ENCODE data around the gene FBXW5.

Gene FBXW5

DNA sequence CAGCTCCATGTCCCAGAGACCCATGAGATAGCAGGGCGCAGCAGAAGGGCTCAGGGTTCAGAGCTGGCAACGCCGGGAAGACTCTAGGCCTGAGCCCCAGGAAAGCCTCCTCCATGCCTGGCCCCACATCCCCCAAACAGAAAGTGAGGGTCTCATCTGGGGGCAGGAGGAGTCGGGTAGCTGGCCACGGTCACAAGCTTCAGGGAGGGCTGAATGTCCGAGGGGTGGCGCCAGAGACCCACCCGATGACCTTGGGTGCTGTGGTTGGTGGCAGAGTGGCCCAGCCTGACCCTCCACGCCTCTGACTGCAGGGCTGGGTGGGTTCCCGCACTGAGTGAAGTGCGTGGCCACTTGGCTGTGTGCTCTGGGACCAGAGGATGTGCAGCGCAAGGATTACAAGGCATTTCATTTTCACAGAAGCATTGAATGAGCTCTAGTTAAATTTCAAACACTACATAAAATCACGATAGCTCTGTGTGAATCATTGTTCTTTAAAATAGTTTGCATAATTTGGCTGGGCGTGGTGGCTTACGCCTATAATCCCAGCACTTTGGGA, 3.5 kb upstream of the FBXW5 start:
- DNase-seq (ENCODE audit: low read depth), result peak; percentile 26

DNA sequence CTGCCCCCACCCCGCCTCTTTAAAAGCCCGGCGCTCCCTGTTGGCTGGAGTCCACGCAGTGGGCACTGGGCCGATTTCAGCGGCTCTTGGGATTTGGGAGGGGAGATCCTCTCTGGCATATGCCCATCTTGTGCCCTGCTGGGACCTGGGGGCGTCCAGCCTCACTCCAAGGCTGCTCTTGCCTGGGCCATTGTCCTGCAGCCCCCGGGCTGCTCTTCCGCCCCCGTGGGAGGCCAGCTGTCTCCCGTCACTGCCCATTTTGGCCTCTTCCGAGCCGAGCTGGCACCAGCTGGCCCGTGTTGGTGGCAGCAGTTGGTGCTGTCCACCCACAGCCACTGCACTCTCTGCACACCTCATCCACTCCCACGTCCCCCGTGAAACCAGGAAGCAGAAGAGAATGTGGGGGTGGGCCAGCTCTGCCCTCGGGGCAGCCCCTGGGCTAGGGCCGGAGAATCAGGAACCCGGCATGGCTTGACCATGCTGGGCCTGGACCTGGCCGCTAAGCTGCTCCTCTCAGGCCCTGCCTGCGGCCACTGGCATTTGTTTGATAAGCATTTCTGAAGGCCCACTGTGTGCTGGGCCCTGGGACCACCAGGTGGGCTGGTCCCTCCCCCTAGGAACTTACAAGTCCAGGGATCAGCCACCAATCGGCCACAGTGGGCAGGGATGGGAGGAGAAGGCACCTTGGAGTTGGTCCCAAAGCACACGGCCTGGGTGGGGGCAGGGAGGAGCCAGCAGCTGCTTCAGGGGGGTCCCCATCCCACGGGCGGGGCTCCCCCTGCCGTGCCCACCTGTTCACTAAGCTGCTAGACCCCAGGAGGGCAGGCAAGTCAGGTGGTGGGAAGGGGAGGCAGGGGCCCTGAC, 2.7 kb upstream of the FBXW5 start:
- no peak for DNase-seq (ENCODE audit: low read depth)

DNA sequence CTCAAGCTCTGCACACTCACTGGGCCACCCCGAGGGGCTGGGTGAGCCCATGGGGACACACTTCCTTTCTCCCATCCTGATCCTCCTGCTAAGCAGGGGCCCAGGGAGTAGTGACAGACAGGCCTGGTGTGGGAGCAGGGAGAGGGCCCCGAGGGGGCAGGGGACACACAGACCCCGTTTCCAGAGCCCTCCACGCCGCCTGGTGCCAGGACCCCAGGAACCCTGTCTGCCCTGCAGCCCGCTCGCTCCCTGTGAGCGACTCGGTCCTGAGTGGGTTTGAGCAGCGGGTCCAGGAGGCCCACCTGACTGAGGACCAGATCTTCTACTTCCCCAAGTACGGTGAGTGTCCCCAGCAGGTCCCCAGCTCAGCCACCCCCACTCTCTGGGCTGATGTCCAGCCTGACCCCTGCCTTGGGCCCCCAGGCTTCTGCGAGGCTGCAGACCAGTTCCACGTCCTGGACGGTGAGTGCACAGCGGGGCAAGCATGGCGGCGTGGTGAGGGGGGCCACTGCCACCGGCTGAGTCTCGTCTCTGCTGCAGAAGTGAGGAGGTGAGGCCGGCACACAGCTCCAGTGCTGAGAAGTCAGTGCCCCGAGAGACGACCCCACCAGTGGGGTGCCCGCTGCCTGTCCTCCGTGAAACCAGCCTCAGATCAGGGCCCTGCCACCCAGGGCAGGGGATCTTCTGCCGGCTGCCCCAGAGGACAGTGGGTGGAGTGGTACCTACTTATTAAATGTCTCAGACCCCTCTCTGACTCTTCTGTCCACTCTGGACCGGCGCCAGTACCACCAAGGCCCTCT, 1.9 kb upstream of the FBXW5 start:
- no peak for DNase-seq (ENCODE audit: low read depth)

DNA sequence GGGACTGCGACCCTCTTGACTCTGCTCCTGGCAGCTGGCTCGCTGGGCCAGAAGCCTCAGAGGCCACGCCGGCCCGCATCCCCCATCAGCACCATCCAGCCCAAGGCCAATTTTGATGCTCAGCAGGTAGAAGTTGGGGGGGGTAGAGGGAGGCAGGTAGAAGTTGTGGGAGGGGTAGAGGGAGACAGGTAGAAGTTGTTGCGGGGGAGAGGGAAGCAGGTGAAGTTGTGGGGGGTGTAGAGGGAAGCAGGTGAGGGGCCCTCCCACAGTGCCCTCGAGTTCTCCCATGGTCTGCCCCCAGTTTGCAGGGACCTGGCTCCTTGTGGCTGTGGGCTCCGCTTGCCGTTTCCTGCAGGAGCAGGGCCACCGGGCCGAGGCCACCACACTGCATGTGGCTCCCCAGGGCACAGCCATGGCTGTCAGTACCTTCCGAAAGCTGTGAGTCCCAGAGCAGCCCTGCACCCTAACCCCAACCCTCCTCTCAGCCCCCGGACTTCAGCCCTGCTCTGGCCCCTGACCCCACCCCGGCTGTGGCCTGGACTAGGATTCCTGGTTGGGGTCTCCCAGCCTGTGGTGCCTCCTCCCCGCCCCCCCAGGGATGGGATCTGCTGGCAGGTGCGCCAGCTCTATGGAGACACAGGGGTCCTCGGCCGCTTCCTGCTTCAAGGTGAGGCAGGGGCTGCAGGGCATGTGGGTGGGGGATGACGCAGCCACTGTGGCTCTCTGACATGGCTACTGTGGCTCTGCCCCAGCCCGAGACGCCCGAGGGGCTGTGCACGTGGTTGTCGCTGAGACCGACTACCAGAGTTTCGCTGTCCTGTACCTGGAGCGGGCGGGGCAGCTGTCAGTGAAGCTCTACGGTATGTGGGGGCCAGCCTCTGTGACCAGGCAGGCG, 1.0 kb upstream of the FBXW5 start:
- no peak for DNase-seq (ENCODE audit: low read depth)

DNA sequence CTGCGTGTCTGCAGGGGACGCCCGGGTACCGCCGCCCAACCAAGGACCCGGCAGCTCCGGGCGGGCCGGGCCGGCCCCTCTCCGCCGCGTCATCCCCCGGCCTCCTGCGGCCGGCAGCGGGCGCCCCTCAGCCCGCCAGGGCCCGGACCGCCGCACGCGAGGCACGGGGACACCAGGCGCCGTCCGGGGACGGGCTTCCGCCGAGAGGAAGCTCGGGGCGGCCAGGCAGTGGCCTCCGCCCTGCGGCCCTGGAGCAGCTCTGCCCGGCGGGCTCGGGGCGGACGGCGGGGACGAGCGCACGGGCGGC, 373 bp downstream of the FBXW5 start:
- peak; percentile 50 for DNase-seq (ENCODE audit: low read depth)

DNA sequence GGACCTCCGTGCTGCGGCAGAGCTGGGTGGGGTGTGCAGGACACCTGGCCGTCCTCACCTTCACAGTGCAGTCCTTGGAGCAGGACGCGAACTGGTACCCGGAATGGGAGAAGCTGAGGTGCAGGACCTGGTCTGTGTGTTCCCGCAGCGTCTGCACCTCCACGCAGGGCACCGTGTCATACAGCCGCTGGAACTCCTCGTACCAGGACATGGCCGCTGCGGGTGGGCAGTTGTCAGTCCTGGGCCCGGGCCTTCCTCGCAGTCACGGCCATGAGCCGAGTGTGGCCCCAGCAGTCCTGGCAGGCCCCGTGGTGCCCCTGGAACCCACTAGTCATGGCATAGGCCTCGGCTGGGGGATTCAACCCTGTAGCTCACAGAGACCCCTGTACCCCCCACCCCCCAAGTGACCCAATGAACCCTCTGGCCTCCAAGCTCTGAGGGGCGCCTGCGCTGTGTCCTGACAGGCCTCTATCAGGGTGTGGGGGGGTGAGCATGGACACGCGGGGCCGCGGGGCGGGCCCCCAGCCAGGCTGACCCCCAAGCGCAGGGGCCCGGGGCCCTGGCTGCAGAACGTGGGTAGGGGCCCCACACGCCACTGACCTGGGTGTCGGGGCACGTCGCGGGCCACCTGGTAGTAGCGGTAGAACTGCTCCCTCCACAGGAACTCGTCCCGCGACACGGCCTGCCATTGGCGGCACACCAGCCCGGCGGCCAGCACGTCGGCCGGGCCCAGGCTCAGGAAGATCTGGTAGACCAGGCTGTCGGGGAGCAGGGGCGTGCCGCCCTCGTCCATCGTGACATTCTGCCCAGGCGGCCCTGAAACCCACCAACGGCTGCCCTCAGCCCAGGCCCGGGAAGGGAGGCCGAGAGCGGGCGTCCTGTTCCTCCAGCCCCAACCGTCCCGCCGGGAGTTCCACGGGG, 987 bp downstream of the FBXW5 start:
- peak; percentile 54 for DNase-seq (ENCODE audit: low read depth)

DNA sequence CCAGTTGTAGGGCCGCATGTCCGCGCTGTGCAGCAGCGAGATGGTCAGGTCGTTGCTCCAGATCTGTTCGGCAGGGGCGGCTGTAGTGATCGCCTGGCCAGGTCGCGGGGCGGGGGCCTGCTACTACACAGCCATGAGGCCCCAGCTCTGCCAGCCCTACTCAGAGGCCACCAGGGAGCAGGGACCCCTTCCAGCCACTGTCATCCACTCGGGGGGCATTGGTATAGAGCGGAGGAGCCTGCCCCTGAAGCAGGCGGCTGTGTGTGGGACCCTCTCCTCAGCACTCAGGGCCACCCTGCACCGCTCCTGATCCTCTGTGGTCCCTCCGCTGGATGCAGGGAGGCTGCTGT, 1.7 kb downstream of the FBXW5 start:
- no peak for DNase-seq (ENCODE audit: low read depth)

DNA sequence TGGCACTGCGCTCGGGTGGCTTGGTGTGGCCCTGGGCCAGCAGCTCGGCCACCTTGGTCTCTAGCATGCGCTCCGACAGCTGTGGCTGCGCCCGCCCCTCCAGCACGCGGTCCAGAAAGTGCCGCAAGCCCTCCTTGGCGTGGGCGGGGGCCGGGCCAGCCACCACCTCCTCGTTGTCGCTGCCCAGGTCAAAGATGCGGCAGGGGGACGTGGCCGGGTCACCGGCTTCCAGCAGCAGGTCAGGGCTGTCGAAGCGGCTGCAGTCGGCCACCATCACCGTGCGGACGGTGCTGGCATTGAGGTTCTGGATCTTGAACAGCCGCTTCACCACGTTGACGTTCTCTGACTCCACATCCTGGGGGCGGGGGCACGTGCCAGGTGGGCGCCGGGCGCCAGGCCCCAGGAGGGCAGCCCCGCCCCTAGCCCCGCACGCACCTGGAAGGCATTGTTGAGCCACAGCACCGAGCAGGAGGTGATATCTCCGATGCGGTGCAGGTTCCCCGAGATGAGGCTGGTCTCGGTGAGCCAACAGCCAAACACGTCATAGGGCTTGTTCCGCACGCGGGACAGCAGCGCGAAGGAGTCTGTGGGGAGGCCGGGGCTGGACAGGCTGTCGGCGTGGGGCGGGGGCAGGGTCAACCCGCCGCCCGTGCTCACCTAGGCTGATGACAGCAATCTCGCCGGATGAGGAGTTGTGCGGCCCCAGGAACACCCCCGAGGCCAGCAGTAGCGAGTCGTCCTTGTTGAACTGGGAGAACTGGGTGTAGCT, 2.2 kb downstream of the FBXW5 start:
- no peak for DNase-seq (ENCODE audit: low read depth)

DNA sequence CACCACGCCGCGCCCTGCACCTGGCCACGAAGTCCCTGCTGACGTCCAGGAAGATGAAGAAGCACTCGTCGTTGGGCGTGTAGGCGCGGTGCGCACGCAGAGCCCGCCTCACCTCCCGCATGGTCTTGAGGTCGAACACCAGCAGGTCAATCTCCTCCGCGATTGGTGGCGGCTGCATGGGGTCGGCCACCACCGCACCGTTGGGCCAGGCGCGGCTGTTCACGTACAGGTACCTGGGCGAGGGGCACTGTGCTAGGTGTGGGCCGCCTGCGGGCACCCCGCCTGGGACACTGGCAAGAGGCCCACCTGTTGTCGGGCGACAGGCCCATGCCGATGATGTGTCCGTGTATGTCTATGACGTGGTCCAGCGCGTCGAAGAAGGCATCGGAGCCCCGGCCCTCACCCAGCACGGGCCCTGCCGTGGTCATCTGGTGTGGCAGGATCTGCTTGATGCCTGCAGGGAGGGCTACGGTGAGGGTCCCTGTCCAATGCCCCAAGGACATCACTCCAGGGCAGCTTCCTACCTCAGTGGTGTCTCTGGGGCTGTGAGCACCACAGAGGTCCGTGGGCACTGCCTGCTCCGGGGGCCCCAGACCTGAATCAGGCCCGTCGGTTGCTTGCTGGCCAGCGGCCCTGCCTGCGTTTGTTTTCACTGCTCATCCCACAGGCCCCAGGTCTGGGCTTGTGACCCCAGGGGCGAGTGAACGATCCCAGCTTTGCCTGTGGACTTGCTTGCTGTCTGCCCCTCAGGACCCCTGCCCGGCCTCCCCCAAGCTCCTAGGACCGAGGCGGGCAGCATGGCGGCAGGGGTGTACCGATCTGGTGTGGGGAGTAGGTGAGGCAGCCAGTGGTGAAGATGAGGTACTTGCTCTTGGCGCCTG, 3.1 kb downstream of the FBXW5 start:
- no peak for DNase-seq (ENCODE audit: low read depth)

DNA sequence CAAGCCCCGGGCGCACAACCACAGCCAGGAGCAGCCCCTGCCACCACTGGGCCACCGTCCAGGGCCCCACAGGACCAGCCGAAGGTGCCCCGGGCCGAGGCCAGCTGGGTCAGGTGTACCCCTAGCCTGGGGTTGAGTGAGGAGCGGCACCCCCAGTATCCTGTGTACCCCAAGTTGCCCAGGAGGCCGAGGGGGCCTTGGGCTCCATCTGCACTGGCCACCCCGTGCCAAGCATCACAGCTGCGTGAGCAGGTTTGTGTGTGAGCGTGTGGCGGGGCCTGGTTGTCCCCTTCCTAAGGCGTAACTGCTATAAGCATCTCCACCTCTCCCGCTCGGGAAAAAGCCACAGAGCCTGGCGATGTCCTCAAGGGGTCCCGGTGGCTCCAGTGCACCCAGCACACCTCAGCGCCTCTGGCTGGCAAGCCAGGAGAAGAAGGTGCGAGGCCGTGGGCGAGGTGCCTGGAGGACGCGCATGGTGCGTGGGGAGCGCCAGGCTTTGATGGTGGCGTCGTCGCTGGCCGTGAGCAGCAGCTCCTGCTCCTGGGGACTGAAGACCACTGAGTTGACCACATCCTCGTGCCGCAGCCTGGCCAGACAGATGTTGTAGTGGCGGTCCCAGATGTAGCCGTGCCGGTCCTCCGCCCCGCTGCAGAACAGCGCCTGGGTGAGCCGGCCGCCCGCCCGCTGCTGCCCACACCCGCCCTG, 3.9 kb downstream of the FBXW5 start:
- DNase-seq (ENCODE audit: low read depth), result no peak

DNA sequence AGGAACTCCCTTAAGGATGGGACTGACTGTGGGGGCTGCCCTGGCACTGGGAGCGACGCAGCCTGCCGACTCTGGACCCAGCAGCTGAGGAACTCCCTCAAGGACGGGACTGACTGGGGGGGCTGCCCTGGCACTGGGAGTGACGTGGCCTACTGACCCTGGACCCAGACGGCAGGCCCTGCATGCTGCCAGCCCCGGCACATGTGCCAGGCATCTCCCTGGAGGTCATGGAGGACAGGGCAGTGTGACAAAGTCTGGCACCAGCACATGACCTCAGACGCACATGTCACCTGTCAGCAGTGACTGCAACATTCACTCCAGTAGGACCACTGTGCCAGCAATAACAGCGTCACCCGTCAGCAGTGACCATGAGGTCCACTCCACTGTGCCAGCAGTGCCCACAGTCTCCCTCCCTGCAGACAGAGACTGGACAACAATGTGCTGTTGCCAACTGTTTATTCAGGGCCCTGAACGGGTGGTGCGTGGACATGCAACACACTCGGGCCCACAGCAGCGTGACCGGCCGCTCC, 4.5 kb downstream of the FBXW5 start:
- DNase-seq (ENCODE audit: low read depth), result no peak

DNA sequence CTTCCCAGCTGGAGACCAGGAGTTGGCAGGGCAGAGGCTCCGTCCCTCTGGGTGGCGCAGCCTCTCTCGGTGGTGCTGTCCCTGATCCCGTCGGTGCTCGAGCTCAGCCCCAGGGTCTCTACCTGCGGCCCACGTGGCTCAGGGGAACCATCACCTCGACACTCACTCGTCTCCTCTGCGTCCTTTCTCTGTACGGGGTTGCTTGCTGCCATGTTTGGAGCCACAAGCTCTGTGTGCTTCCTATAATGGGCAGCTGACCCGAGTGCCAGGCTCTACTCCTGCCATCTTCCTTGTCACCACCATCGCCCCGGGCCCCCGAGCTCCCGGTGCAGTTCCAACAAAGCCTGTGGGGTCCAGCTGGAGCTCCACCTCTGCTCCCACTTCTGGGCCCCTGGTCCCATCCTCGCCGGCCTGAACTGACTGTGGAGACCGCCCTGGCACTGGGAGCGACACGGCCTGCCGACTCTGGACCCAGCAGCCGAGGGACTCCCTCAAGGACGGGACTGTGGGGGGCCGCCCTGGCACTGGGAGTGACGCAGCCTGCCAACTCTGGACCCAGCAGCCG, 5.0 kb downstream of the FBXW5 start:
- no peak for DNase-seq (ENCODE audit: low read depth)

DNA sequence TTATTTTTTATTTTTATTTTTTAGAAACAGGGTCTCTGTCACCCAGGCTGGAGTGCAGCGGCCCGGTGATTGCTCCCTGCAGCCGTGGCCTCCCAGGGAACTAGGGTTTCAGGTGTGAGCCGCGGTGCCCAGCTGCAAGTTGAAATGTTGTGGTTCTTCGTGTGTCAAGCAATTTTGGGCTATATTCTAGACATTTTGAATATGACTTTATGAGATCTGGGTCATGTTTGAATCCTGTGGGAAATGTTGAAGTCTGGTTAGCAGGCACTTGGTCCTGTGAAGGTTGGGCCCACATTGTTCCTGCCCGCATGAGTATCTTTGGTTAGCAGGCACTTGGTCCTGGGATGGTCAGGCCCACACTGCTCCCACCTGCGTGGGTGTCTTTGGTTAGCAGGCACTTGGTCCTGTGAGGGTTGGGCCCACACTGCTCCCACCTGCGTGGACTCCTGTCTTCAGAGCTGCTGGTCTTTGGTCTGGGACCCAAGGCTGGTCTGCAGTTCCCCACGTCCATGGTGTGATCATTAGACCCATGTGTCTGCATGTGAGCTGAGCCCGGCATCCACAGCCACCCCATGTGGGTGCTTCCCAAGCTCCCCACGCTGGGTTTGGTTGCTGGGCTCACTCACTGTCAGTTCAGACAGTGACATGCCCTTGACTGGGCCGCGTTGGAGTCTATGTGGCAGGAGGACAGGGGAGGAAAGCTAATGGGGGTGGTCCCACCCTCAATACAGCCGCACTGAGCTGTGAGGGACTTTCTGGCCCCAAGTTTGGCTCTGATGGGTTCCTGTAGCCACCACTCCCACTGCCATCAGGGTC, 7.1 kb downstream of the FBXW5 start:
- DNase-seq (ENCODE audit: low read depth), result no peak

DNA sequence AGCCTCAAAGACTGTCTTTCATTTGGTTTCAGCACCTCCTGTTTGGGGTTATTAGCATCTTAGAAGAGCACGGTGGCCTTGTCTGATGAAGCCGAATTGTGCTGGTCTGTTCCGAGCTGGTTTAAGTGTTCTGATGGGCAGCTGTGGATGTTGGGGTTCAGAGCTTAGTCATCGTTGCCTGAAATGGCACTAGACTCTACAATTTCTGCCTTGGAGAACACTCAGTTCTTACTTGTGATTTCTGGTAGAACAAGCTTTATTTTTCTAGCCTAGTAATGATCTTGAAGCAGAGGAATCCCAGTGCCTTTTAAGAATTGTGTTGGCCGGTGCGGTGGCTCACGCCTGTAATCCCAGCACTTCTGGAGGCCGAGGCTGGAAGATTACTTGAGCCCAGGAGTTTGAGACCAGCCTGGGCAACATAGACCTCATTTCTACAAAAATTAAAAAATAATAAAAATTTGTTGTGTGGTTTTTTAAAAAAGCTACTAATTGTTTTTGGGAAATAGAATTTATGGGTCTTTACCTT, 7.8 kb downstream of the FBXW5 start:
- peak; percentile 17 for DNase-seq (ENCODE audit: low read depth)

DNA sequence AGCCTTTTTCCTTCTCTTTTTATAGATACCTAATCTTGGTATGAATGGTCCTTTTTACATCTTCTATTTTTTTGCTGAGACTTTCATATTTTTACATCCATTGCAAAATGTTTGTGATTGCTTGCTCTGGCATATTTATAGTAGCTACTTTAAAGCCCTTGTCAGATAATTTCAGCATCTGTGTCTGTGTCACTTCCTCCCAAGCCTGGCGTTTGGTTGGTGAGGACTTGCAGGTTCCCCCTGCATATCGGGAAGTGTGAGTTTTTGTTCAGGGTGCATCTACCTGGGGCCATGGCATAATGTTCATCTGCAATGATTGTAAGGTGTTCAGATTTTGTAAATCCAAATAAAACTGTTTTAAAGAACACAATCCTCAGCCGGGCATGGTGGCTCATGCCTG, 8.9 kb downstream of the FBXW5 start:
- no peak for DNase-seq (ENCODE audit: low read depth)

DNA sequence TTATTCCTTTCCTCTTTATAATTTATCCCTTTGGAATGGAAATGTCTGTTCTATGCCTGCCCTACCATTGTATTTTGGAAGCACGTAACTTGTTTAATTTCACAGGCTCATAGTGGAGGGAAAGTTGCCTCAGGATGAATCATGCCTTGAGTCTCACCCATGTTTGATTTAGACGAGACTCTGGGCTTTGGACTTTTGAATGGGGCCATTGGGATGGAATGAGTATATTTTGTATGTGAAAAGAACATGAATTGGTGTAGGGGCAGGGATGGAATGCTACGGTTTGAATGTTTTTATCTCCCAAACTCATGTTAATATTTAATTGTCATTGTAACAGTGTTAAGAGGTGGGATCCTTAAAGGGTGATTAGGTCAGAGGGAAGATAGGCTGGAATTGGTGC, 10.3 kb downstream of the FBXW5 start:
- no peak for DNase-seq (ENCODE audit: low read depth)

DNA sequence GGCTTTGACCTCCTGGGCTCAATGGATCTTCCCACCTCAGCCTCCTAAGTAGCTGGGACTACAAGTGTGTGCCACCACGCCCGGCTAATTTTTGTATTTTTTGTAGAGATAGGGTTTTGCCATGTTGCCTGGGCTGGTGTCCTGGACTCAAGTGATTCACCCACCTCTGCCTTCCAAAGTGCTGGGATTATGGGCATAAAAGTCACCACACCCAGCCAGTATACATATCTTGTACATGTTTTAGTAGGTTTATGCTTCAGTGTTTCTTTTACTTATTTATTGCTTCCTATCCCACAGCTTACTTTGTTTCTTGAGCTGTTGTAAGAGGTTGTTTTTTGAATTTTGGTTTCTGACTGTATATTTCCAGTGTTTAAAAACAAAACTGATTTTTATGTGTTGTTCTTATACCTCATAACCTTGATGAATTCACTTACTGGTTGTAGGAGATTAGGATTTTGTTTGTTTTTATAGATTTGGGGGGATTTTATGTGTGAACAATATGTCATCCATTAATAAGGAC, 12.9 kb downstream of the FBXW5 start:
- no peak for DNase-seq (ENCODE audit: low read depth)
